Omental fat pad (tissue), 4 donors: ENCODE data around the gene RBM46. TPM values are rescaled to one million over a fixed set of nuclear protein-coding genes. Genes with fewer than 3 reads are reported as not detected.

Experiments
- ATAC-seq: fragments of 150-250 bp; one replicate; pipeline ENCODE4 v1.9.1; 2016; ENCODE audit warnings: mild to moderate bottlenecking, moderate library complexity; ENCODE audit not compliant: low FRiP score
- DNase-seq: peaks from one replicate; pipeline ENCODE4 v3.0.0-alpha.2; 2019; ENCODE audit warnings: low spot score
- CTCF ChIP-seq, 3 donors: fragments of 450-650 bp; IDR thresholded peaks; one replicate each; pipeline ENCODE4 v1.5.1; 2016 to 2017; ENCODE audit warnings: antibody characterized with exemption in 3 of 3, mild to moderate bottlenecking in 3 of 3, moderate library complexity in 2 of 3
- total RNA-seq, 4 donors: library from RNA; depleted of rRNA; stranded (reverse); fragments of >200 nt; gene quantifications; one replicate each; pipeline ENCODE4 v1.1.0, GENCODE V29; 2016

Gene RBM46
- total RNA-seq, 4 donors from 2014 or later = 0.19 TPM; not detected in 3

DNA sequence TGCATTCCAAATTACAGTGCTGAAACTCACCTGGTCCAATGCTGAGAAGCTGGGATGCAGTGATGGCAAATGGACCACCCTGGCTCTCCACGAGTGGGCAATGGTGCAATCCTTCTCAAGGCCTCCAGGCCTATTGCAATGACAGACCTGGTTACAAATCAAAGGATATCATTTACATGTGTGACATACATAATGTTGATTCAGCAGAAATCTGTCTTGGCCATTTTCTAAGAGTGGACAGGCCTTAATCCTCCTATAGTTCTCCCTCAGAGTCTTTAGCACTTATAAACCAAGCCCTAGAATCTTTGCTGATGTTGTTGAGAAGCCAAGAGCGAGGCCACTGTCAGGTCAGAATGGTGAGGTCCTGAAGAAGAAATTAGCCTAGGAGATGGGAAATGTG is 20.2 kb upstream of the RBM46 start:
- no peak for ATAC-seq
- TF ChIP-seq CTCF (IDR thresholded peaks at IDR 0.05) = no peak
- no peak for DNase-seq

DNA sequence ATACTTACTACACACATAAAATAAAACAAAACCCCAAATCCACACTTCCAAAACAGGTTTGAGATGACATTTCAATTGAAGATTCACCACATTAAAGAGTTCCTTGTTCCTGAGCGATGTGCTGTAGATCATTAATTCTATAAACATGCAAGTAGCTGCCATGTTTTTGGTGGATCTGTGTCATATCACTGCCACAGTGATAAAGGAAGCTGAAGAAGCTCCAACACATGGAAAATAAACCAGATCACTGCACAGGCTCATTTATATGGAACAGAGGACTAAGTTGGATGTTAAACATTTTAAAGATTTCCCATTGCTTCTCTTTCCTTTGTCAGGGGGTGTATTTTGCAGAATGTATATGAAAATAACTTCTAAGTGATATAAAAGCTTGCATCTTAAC is 2.8 kb upstream of the RBM46 start:
- TF ChIP-seq CTCF (IDR thresholded peaks at IDR 0.05) = no peak
- ATAC-seq = no peak
- no peak for DNase-seq

- no peak for ATAC-seq
- DNase-seq = no peak
- TF ChIP-seq CTCF (IDR thresholded peaks at IDR 0.05) = peak in 1 of 3 donors; percentile 8
Measured at GRCh38 chr4:154779362-154779947, 1.6 kb upstream of the RBM46 start.

DNA sequence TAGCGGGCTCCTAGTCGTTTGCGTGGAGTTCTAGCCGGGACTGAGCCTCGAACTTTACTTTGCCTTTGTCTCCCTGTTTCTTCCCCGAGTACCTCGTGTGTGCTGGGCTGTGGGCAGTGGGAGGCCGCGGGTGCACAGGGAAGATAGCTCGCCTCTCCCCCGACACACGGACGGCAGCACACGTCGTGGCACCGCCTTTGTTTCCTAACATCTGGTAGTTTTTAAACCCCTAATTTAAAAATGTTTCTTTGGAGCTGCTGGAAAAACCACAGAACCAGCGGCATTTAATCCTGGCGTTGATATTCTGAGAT is 866 bp downstream of the RBM46 start:
- no peak for TF ChIP-seq CTCF (IDR thresholded peaks at IDR 0.05)

DNA sequence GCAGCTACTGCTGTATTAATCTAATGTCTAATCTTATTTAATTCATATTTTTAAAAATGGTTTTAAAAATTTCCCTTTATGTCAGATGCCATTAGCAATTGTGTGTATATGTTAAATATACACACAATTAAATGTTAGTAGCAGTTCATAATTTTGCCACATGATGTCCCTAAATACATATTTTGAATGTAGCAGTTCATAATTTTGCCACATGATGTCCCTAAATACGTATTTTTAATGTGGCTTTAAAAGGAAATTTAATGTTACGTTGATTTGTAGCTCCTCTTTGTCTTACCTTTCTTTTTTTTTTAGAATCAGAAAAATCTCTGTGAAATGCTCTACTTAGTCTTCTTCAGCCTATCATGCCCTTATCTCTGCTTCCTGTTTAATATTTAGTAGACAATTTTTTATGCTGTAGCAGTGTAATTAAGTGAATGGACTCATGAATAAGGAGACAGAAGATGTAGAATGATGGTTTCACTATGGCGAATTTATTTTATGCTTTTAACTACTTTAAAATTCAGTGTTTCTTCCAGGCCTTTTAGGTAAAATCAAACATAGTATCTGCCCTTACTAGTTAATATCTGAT is 26.1 kb downstream of the RBM46 start:
- TF ChIP-seq CTCF (IDR thresholded peaks at IDR 0.05) = no peak
- ATAC-seq (no peak), DNase-seq (no peak)

More for the DNA sequence above, 866 bp downstream of the RBM46 start:
- DNase-seq (no peak), ATAC-seq (no peak)

- ATAC-seq (no peak), DNase-seq (no peak)
- TF ChIP-seq CTCF (IDR thresholded peaks at IDR 0.05) = no peak
Measured at GRCh38 chr4:154818230-154818629, 37.2 kb downstream of the RBM46 start.

- DNase-seq (no peak), ATAC-seq (no peak)
- TF ChIP-seq CTCF (IDR thresholded peaks at IDR 0.05) = no peak
Measured at GRCh38 chr4:154822775-154823174, 41.7 kb downstream of the RBM46 start.
